Hematopoietic multipotent progenitor cell treated with erythropoietin and hydrocortisone succinate and interleukin-3 and kit ligand, for 6 days (in vitro differentiated cells): ENCODE results near the gene GC.
"Not testable (repeated sequence)": the region's sequence is repeated elsewhere in the genome, so short reads cannot be mapped to it uniquely, and the experiment has no call there.

ENCODE experiments used
- DNase-seq: peaks from one replicate; pipeline ENCODE4 v3.0.0-alpha.2; 2015

The GC gene

GRCh38 chr4:71783972-71784371, at the start of gene GC:
Gene GC (minus strand): TSS chr4:71784079. CDS start chr4:71784018, 61 bp downstream.
- DNase-seq = no peak

GRCh38 chr4:71833232-71833900, 49.5 kb upstream of the GC start:
- no peak for DNase-seq

GRCh38 chr4:71832049-71832448, 48.2 kb upstream of the GC start:
- DNase-seq = no peak

GRCh38 chr4:71830497-71831190, 46.8 kb upstream of the GC start:
- DNase-seq = no peak

GRCh38 chr4:71828470-71828869, 44.6 kb upstream of the GC start:
- DNase-seq = no peak

- DNase-seq = no peak
Observed at GRCh38 chr4:71827826-71828225, 43.9 kb upstream of the GC start.

- no peak for DNase-seq
Observed at GRCh38 chr4:71816676-71817303, 32.9 kb upstream of the GC start.

- no peak for DNase-seq
Observed at GRCh38 chr4:71814433-71814832, 30.6 kb upstream of the GC start.

GRCh38 chr4:71809805-71810204, 25.9 kb upstream of the GC start:
- not testable (repeated sequence) for DNase-seq

- DNase-seq = no peak
Observed at GRCh38 chr4:71807469-71807868, 23.6 kb upstream of the GC start.

GRCh38 chr4:71805230-71805629, 21.4 kb upstream of the GC start:
- DNase-seq = not testable (repeated sequence)

- not testable (repeated sequence) for DNase-seq
Observed at GRCh38 chr4:71804017-71804697, 20.3 kb upstream of the GC start.

- DNase-seq = no peak
Observed at GRCh38 chr4:71785959-71786358, 2.1 kb upstream of the GC start.

- no peak for DNase-seq
Observed at GRCh38 chr4:71784569-71785197, 804 bp upstream of the GC start.

GRCh38 chr4:71777891-71778290, 6.0 kb downstream of the GC start:
- no peak for DNase-seq

- no peak for DNase-seq
Observed at GRCh38 chr4:71775449-71775848, 8.4 kb downstream of the GC start.

- no peak for DNase-seq
Observed at GRCh38 chr4:71774136-71774535, 9.7 kb downstream of the GC start.

- DNase-seq = no peak
Observed at GRCh38 chr4:71773004-71773403, 10.9 kb downstream of the GC start.

GRCh38 chr4:71772592-71772991, 11.3 kb downstream of the GC start:
- no peak for DNase-seq

- DNase-seq = no peak
Observed at GRCh38 chr4:71771613-71772012, 12.3 kb downstream of the GC start.

GRCh38 chr4:71769434-71769833, 14.4 kb downstream of the GC start:
- DNase-seq = no peak

- no peak for DNase-seq
Observed at GRCh38 chr4:71768123-71768522, 15.8 kb downstream of the GC start.

GRCh38 chr4:71765821-71766383, 18.0 kb downstream of the GC start:
- no peak for DNase-seq
